ENCODE measurements around the gene MAPK1. TPM values are rescaled to one million over a fixed set of nuclear protein-coding genes. Genes with fewer than 3 reads are reported as not detected.
A peak's percentile ranks its signal among the peaks of the same experiment; 100 is the strongest.
"Not testable (repeated sequence)": the region's sequence is repeated elsewhere in the genome, so short reads cannot be mapped to it uniquely, and the experiment has no call there.

MAPK1 gene
- total RNA-seq: 100 to 1,000 TPM in 1 of 2 experiments, 10 to 100 TPM in 1; 96.1 to 106 TPM

GRCh38 chr22:21867528-21868266, at the start of gene MAPK1:
TSS of gene MAPK1 (minus strand) at chr22:21867645. CDS start at chr22:21867440, 205 bp downstream.
- Mint-ChIP-seq H3K36me3 (peaks cover 23% of the 10 kb centered on the region), H3K9me3 (peaks cover 3% of the 10 kb centered on the region), H3K27me3 (no peaks in the 10 kb centered on the region), H3K4me1 (peaks cover 40% of the 10 kb centered on the region), H3K27ac (peak within 1 kb of the TSS; percentile 96), H3K4me3 (peak within 1 kb of the TSS; percentile 91)
- DNase-seq: peak; percentile 97

- H3K9me3 Mint-ChIP-seq: no peaks in the 10 kb centered on the region
- no peaks in the 10 kb centered on the region for H3K27me3 Mint-ChIP-seq
- H3K36me3 Mint-ChIP-seq: no peaks in the 10 kb centered on the region
- no peak overlapping the region for H3K27ac Mint-ChIP-seq
- no peaks in the 10 kb centered on the region for H3K4me1 Mint-ChIP-seq
- DNase-seq: no peak
- H3K4me3 Mint-ChIP-seq: no peak overlapping the region
Observed at GRCh38 chr22:21916309-21916918, 49.0 kb upstream of the MAPK1 start.

- no peak overlapping the region for H3K27ac Mint-ChIP-seq
- no peaks in the 10 kb centered on the region for H3K36me3 Mint-ChIP-seq
- no peaks in the 10 kb centered on the region for H3K4me1 Mint-ChIP-seq
Observed at GRCh38 chr22:21915624-21916308, 48.3 kb upstream of the MAPK1 start.

GRCh38 chr22:21914033-21914642, 46.7 kb upstream of the MAPK1 start:
- not testable (repeated sequence) for H3K4me1 Mint-ChIP-seq, H3K27ac Mint-ChIP-seq, H3K4me3 Mint-ChIP-seq, H3K27me3 Mint-ChIP-seq, H3K9me3 Mint-ChIP-seq, H3K36me3 Mint-ChIP-seq, DNase-seq

More at GRCh38 chr22:21915624-21916308, 48.3 kb upstream of the MAPK1 start:
- Mint-ChIP-seq H3K9me3 (no peaks in the 10 kb centered on the region), H3K27me3 (no peaks in the 10 kb centered on the region), H3K4me3 (no peak overlapping the region)
- DNase-seq: no peak

GRCh38 chr22:21910367-21910766, 42.9 kb upstream of the MAPK1 start:
- H3K4me3 Mint-ChIP-seq, H3K4me1 Mint-ChIP-seq, H3K36me3 Mint-ChIP-seq, DNase-seq, H3K27ac Mint-ChIP-seq, H3K9me3 Mint-ChIP-seq, H3K27me3 Mint-ChIP-seq: not testable (repeated sequence)

GRCh38 chr22:21909871-21910270, 42.4 kb upstream of the MAPK1 start:
- H3K27ac Mint-ChIP-seq: no peak overlapping the region
- H3K4me1 Mint-ChIP-seq: no peaks in the 10 kb centered on the region
- H3K9me3 Mint-ChIP-seq: no peaks in the 10 kb centered on the region
- no peaks in the 10 kb centered on the region for H3K36me3 Mint-ChIP-seq
- no peak overlapping the region for H3K4me3 Mint-ChIP-seq
- DNase-seq: no peak
- H3K27me3 Mint-ChIP-seq: no peaks in the 10 kb centered on the region

GRCh38 chr22:21907638-21908522, 40.4 kb upstream of the MAPK1 start:
- Mint-ChIP-seq H3K4me1 (no peaks in the 10 kb centered on the region), H3K9me3 (no peaks in the 10 kb centered on the region), H3K4me3 (no peak overlapping the region), H3K27ac (no peak overlapping the region), H3K27me3 (no peaks in the 10 kb centered on the region), H3K36me3 (no peaks in the 10 kb centered on the region)
- no peak for DNase-seq

- H3K4me3 Mint-ChIP-seq, H3K27me3 Mint-ChIP-seq, H3K9me3 Mint-ChIP-seq, H3K36me3 Mint-ChIP-seq, H3K4me1 Mint-ChIP-seq, H3K27ac Mint-ChIP-seq, DNase-seq: not testable (repeated sequence)
Observed at GRCh38 chr22:21905234-21905633, 37.8 kb upstream of the MAPK1 start.

- no peak for DNase-seq
- Mint-ChIP-seq H3K4me1 (no peaks in the 10 kb centered on the region), H3K4me3 (no peak overlapping the region), H3K27me3 (no peaks in the 10 kb centered on the region), H3K27ac (no peak overlapping the region), H3K9me3 (no peaks in the 10 kb centered on the region), H3K36me3 (no peaks in the 10 kb centered on the region)
Observed at GRCh38 chr22:21904250-21904789, 36.9 kb upstream of the MAPK1 start.

GRCh38 chr22:21903283-21903682, 35.8 kb upstream of the MAPK1 start:
- Mint-ChIP-seq H3K4me1 (no peaks in the 10 kb centered on the region), H3K27ac (no peak overlapping the region), H3K9me3 (no peaks in the 10 kb centered on the region), H3K27me3 (no peaks in the 10 kb centered on the region), H3K4me3 (no peak overlapping the region), H3K36me3 (no peaks in the 10 kb centered on the region)
- DNase-seq: no peak

GRCh38 chr22:21902296-21903087, 35.0 kb upstream of the MAPK1 start:
- Mint-ChIP-seq H3K27ac (no peak overlapping the region), H3K9me3 (no peaks in the 10 kb centered on the region), H3K4me1 (no peaks in the 10 kb centered on the region), H3K36me3 (no peaks in the 10 kb centered on the region), H3K4me3 (no peak overlapping the region), H3K27me3 (no peaks in the 10 kb centered on the region)
- no peak for DNase-seq

GRCh38 chr22:21898354-21898896, 31.0 kb upstream of the MAPK1 start:
- DNase-seq: no peak
- no peak overlapping the region for H3K4me3 Mint-ChIP-seq
- H3K9me3 Mint-ChIP-seq: no peaks in the 10 kb centered on the region
- H3K36me3 Mint-ChIP-seq: no peaks in the 10 kb centered on the region
- H3K27me3 Mint-ChIP-seq: no peaks in the 10 kb centered on the region
- no peak overlapping the region for H3K27ac Mint-ChIP-seq
- H3K4me1 Mint-ChIP-seq: no peaks in the 10 kb centered on the region

GRCh38 chr22:21896951-21897513, 29.6 kb upstream of the MAPK1 start:
- Mint-ChIP-seq H3K4me3 (no peak overlapping the region), H3K36me3 (no peaks in the 10 kb centered on the region), H3K9me3 (no peaks in the 10 kb centered on the region), H3K4me1 (no peaks in the 10 kb centered on the region), H3K27ac (no peak overlapping the region), H3K27me3 (no peaks in the 10 kb centered on the region)
- no peak for DNase-seq
